HG02588 (cell line): ENCODE measurements around the gene DYRK1A.

Experiments
- ATAC-seq: cut with Tn5 transposase; IDR thresholded peaks from one replicate; pipeline ENCODE4 v1.9.1; 2021; ENCODE audit warnings: mild to moderate bottlenecking, moderate library complexity; ENCODE audit not compliant: unreplicated experiment

The DYRK1A gene

DNA sequence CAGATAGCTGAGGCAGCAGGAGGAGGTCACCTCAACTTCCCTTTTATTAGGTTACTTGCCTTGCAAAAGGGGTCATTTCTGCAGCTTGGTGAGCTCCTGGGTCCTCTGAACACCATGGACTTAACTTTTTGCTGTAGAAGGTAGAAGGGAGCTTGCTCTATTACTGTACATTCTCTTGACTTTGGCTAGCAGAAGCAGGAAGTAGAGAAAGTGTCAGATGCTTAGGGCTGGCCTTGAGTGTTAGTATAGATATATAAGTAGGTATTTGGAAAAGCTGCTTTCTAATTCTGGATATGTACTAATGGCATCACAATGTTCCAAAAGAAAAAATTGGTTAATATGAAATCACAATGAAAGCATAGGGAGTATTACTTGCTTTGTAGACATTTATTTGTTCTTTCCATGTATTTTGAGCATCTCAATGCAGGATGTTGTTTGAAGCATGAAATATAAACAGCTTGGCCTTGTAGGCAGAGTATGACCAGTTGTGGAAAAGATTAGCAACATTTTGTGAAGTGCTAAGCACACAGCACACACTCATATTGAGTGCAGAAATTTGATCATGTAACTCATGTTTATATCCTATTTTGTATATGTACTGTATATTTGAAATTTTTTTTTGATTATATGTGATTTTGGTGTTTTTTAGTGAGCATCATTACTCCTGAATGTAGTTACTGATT lies 108.8 kb downstream of the DYRK1A start:
- ATAC-seq = no peak

DNA sequence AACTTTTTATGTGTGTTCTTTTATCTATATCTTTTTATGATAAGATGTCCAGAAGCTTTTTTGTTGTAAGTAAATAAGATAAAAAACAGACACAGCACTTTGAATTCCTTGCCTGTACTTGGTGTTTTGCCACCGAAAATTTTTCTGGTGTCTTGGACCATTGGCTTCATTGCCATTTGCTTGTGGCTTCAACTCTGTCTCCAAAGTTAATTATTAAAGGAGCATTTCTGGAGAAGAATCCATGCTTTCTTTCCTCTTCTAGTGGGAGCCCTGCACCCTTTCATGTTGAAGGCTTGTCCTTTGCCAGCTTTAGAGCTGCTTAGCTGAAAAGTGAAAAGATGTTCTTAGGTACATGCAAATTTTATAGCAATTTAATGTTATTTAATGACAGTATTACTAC lies 112.2 kb downstream of the DYRK1A start:
- ATAC-seq = no peak

DNA sequence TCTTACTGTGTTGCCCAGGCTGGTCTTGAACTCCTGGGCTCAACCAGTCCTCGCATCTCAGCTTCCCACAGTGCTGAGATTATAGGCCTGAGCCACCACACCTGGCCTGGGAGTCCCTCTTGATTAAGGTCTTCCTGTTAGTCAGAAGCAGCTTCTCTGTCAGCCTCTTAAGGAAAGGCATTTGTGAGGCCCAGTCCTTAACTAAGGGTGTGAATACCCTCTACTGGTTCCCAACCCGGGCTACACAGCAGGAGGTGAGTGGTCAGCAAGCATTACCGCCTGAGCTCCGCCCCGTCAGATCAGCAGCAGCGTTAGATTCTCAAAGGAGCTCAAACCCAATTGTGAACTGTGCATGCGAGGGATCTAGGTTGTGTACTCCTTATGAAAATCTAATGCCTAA lies 117.2 kb downstream of the DYRK1A start:
- no peak for ATAC-seq

DNA sequence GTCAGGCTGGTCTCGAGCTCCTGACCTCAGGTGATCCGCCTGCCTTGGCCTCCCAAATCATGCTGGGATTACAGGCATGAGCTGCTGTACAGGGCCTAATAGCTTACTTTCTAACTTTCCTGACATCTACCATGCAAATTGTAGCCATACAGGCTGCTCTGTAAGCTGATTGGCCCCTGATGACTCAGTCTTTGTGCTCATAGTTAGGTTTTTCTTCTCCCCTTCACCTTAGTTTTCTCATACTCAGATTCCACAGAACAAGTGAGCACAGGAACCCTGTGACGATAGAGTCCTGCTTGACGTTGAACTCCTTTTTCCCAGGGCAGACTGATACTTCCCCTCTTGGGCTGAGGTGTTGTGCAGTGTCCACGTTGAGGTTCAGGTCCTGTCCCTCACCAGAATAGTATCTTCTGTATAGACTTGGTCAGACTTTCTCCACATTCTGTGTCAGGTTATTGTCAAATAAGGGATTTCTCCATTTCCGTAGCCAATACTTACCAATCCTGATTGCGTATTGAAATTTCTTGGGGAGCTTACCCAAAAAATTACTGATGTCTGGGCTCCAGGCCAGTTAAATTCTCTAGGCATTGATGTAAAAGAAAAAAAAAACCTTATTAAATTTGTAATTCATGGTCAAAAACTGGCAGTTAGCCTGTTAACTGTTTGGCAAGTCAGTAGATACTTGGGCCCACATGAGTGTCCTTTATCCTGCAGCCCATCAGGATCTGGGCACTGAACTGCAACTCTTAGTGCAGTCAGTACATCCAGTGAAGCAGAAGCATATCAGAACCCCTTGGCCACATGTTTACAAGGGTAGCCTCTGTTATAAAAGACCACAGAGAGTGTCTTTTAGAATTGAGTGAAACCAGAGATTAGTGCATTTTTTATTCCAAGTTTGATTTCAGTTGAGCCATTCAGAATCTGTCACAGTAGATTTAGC lies 118.2 kb downstream of the DYRK1A start:
- no peak for ATAC-seq

DNA sequence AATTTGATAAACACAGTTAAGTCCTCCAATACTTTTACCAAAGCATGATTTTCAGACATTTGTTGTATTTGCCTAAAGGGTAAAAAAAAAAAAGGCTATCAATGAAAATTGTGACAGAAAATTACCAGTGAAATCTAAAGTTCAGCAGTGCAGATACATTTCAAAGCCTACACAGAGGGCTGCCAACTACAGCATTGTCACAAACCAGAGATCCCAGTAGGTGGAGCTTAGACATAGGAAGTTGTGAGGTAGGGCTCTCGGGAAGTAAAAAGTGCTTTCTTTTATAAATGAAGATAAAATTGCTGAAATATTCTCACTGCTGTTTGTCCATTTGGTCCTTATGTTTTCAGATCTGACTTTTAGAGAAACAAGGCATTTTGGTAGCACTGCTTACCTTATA lies 123.0 kb downstream of the DYRK1A start:
- no peak for ATAC-seq

GRCh38 chr21:37490084-37490483 lies 123.5 kb downstream of the DYRK1A start:
- ATAC-seq = no peak

DNA sequence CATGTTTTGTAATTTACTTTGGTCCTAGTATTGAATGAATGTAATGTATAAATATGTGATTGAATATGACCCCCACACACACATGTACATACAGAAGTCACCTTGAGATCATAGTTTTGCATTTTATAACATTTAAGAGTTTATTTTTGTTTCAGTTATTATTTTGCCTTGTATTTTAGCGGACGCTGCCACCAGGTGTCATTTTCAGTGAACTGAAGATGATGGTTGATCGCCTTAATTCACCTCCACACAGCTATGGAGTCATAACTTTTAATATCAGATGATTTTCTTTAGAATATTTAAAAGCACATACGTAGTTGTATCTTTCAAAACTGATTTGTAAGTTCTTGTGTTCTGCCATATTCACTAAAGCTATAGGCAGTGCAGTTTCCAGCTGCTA lies 130.4 kb downstream of the DYRK1A start:
- ATAC-seq = no peak

DNA sequence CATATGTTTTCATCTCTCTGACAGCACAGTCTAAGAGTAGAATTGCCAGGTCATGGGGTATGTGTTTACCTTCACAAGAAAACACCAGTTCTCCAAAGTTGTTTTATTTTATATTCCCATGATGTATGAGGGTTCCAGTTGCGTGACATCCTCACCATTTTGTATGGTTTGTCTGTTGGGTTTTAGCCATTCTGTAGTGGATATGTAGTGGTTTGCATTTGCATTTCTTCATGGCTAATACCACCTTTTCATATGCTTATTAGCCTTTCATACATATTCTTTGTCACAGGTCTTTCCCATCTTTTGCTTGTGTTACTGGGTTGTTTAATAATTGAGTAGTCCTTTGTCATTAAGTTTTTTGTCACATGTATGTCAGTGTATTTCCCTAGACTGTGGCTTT lies 132.1 kb downstream of the DYRK1A start:
- no peak for ATAC-seq

DNA sequence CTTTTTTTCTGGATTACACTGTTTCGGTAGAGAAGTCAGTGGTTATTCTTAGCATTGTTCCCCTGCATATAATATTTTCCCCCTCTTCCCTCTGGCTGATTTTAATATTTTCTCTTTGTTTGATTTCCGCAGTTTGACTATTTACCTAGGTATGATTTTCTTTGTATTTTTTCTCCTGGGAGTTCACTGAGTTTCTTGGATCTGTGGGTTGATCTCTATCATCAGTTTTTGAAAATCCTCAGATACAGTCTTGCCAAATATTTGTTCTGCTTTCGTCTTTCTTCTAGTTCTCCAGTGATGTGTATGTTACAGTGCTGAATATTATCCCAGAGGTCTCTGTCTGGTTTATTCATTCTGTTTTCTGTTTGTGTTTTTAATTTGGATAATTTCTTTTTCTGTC lies 136.4 kb downstream of the DYRK1A start:
- no peak for ATAC-seq

DNA sequence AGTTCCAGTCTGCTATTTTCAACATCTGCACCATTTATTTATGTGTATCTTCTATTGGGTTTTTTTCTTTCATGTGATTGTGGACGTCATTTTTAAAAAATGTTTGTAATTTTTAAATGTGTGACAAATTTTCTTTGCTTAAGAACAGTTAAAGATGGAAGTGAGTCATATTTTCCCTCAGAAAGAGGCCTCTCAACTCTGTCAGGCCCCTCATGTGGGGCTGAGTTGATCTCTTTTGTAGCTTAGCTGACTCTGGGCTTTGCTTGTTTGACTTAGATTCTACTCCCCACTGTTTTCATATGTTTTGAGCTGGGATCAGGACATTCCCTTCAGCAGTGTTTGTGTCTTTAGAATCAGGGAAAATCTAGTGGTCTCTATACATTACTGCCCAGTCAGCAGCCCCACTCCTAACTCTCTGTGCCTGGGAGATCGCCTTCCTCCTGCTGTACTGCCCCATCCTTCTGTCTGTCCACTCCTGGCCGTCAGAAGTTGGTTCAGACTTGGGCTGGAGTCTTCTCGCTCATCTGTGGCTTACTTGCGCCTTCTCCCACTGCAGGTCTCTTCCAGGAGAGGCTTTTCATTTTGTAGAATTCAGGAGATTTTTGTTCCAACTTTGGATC lies 137.4 kb downstream of the DYRK1A start:
- ATAC-seq = no peak

- no peak for ATAC-seq
These were observed 139.4 kb downstream of the DYRK1A start for GRCh38 chr21:37505963-37506362.

DNA sequence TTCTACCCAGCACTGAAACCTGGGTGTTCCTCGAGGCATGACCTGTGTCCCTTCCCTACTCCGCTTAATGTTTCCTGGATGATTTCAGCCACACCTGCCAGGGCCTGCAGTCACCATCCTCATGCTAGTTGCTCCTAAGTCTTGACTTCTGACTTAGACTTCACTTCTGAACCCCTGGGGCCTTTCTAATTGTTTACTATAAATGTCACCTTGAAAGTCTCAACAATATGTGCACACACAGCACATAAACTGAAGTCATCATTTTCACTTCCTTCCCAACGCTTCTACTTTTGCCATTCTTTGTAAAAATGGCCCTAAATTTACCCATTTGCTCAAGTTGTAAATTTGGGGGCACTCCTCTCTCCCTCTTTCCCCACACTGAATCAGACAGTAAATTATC lies 141.1 kb downstream of the DYRK1A start:
- no peak for ATAC-seq

- ATAC-seq = no peak
These were observed 141.8 kb downstream of the DYRK1A start for GRCh38 chr21:37508341-37508740.

DNA sequence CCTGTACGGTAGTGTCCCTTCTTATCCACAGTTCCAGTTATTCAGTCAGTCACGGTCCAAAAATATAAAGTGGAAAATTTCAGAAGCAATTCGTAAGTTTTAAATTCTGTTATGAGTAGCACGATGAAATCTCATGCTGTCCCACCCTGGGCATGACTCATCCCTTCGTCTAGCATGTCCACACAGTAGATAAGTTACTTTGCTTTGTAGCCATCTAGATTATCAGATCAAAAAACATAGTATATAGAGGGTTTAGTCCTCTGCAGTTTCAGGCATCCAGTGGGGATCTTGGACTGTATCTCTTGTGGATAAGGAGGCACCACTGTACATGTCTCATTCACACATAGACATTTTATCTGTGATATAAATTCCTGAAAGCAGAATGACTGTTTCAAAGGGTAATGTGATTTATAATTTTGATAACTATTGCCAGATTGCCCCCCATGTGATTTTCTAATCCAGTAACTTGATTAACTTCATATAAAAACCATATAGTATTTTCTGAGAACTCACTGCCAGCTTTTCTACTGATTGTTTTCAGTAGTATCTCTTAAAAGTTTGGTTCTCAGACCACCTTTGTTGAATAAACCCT lies 143.3 kb downstream of the DYRK1A start:
- no peak for ATAC-seq

GRCh38 chr21:37511848-37512247 lies 145.3 kb downstream of the DYRK1A start:
- ATAC-seq = no peak

GRCh38 chr21:37513383-37513782 lies 146.8 kb downstream of the DYRK1A start:
- no peak for ATAC-seq

- ATAC-seq = no peak
These were observed 147.6 kb downstream of the DYRK1A start for GRCh38 chr21:37514038-37514667.

GRCh38 chr21:37516998-37517397 lies 150.4 kb downstream of the DYRK1A start:
- no peak for ATAC-seq

GRCh38 chr21:37520801-37521200 lies 154.2 kb downstream of the DYRK1A start:
- no peak for ATAC-seq

DNA sequence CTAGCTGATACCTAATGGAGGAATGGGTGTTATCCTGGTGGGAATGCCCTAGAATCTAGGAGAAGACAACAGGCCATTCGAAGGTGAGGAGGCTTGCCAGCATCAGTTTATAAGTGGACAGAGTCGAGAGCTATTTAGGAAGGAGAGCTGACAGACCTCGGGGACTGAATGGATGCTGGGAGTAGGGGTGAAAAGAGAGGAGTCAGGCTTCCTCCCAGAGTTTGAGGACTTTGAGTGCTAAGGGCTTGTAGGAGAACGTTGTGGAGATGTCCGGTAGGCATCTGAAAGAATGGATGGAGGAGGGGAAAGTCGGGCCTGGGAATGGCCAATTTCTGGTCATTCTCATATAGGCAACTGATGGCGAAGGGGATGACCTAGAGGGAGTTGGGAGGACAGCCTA lies 155.1 kb downstream of the DYRK1A start:
- no peak for ATAC-seq
